Neutrophil (primary cell): ENCODE data around the gene MRPS12.

ENCODE experiments used
- H3K27ac ChIP-seq: fragments of 200-600 bp; sonication (generic); 2 replicates; pipeline ENCODE4 v1.5.1; 2016; ENCODE audit warnings: mild to moderate bottlenecking, moderate library complexity
- H3K27me3 ChIP-seq: fragments of 200-600 bp; sonication (generic); 2 replicates; pipeline ENCODE4 v1.6.0; 2016; ENCODE audit warnings: mild to moderate bottlenecking
- H3K36me3 ChIP-seq: fragments of 200-600 bp; sonication (generic); 2 replicates; pipeline ENCODE4 v1.5.1; 2017
- H3K4me1 ChIP-seq, 2 experiments: fragments of 200-600 bp in 1 of 2; sonication (generic) in 1 of 2; 1 replicate in 1 of 2; 2 replicates in 1 of 2; pipeline versions ENCODE4 v1.5.1 to v1.6.1; 2013 to 2016; ENCODE audit warnings: low read depth in 1 of 2, low read length in 1 of 2, mild to moderate bottlenecking in 1 of 2, moderate library complexity in 1 of 2; ENCODE audit not compliant: control insufficient read depth in 1 of 2, insufficient read depth in 1 of 2
- H3K4me3 ChIP-seq, 2 experiments: fragments of 200-600 bp in 1 of 2; sonication (generic) in 1 of 2; 1 replicate in 1 of 2; 2 replicates in 1 of 2; pipeline ENCODE4 v1.5.1; 2013 to 2016; ENCODE audit warnings: low read depth in 1 of 2, low read length in 1 of 2, mild to moderate bottlenecking in 1 of 2, moderate library complexity in 1 of 2
- H3K9me3 ChIP-seq: fragments of 200-600 bp; sonication (generic); 2 replicates; pipeline ENCODE4 v1.5.1; 2016
- CTCF ChIP-seq: fragments of 200-600 bp; sonication (generic); IDR thresholded peaks from 2 replicates; pipeline ENCODE4 v1.5.1; 2016; ENCODE audit warnings: antibody characterized with exemption

MRPS12 gene

GRCh38 chr19:38911388-38912001 lies 19.2 kb upstream of the MRPS12 start:
- H3K36me3 ChIP-seq = peaks cover 29% of the 10 kb centered on the region
- no peak overlapping the region for H3K4me3 ChIP-seq

GRCh38 chr19:38912600-38913514 lies 17.9 kb upstream of the MRPS12 start:
- H3K36me3 ChIP-seq = peaks cover 16% of the 10 kb centered on the region
- TF ChIP-seq CTCF = no peak
- H3K4me3 ChIP-seq = no peak overlapping the region
- no peaks in the 10 kb centered on the region for H3K4me1 ChIP-seq
- no peak overlapping the region for H3K27ac ChIP-seq
- peaks cover 11% of the 10 kb centered on the region for H3K27me3 ChIP-seq
- no peaks in the 10 kb centered on the region for H3K9me3 ChIP-seq

More at GRCh38 chr19:38911388-38912001, 19.2 kb upstream of the MRPS12 start:
- H3K27ac ChIP-seq = no peak overlapping the region
- TF ChIP-seq CTCF = no peak
- peaks cover 11% of the 10 kb centered on the region for H3K27me3 ChIP-seq
- H3K4me1 ChIP-seq = no peaks in the 10 kb centered on the region
- no peaks in the 10 kb centered on the region for H3K9me3 ChIP-seq

DNA sequence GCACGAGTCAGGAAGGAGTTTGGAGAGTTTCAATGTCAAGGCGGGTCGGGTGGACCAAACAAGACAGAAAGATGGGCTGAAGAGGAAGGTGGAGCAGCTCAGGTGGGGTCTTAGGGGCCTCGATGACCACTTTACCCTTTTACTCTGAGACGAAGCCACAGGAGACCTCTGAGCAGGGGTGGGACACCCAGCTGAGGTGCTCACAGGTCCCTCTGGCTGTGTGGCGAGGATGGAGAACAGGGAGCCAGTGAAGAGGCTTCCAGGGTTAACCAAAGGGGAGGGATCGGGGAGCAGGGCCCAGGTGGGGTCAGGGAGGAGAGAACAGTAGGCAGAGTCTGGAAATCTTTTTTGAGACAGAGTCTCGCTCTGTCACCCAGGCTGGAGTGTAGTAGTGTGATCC lies 16.8 kb upstream of the MRPS12 start:
- H3K27me3 ChIP-seq = peaks cover 11% of the 10 kb centered on the region
- H3K4me1 ChIP-seq = no peaks in the 10 kb centered on the region
- no peak overlapping the region for H3K27ac ChIP-seq
- no peaks in the 10 kb centered on the region for H3K9me3 ChIP-seq
- no peak for TF ChIP-seq CTCF
- no peak overlapping the region for H3K4me3 ChIP-seq
- H3K36me3 ChIP-seq = peaks cover 5% of the 10 kb centered on the region

DNA sequence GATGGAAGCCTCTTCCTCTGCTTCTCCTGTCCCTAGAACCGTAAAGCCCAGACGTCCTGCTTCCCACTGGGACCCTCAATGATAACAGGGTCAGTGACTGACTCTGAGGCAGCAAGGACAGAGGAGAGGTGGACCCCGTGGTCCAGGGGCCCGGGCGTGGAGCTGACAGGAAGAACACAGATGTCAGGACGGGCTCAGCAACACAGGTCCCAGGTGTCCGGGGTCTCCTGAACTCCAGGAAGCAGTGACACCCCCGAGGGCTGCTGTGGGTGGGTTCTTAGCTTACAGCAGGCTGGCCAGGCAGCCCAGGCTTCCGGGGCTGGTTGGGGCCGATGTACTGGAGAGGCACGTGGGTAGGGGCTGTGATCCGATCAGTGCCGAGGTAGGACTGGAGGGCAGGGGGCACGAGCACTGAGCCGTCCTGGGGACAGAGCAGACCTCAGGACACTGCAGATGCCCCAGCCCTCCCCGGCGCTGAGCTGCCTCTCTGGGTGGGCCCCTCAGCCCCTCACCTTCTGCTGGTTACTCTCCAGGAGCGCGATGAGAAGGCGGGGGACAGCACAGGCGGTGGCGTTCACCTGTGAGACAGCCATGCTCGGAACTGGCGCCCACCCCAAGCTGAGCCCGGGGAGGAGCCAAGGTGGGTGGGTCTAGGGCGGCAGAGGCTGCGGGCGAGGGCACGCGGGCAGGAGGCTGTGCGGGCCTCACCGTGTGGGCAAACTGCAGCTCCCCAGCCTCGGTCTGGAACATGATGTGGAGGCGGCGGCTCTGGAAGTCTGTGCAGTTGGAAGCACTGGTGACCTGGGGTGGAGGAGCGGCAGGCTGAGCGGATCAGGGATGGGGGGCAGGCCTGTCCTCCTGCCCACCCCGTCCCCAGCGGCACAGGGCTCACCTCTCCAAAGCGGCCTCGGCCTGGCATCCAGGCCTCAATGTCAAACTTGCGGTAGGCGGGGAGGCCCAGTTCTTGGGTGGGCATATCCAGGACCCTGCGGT lies 15.1 kb upstream of the MRPS12 start:
- Histone ChIP-seq H3K27me3 (peaks cover 11% of the 10 kb centered on the region), H3K4me3 (no peak overlapping the region), H3K4me1 (no peaks in the 10 kb centered on the region), H3K9me3 (no peaks in the 10 kb centered on the region), H3K36me3 (no peaks in the 10 kb centered on the region), H3K27ac (no peak overlapping the region)
- no peak for TF ChIP-seq CTCF

DNA sequence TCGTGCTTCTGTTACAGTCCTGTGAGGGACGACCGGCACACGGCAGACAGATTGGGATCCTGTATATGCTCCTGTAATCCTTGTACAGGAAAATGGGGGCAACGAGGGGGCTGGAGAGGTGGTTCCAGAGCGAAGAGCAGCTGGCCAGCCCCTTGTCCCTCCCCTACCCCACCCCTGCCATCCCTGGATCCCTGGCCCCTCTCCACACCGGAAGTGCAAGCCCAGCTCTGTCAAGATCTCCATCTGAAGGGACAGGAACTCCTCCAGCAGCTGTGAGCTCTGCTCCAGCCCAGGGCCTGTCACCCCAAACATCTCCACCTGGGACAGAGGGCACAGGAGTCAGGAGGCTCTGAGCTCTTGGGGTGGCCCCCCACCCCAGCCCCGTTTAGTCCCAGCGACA lies 13.2 kb upstream of the MRPS12 start:
- H3K36me3 ChIP-seq = no peaks in the 10 kb centered on the region
- TF ChIP-seq CTCF = no peak

More for the DNA sequence above, 13.2 kb upstream of the MRPS12 start:
- Histone ChIP-seq H3K4me3 (no peak overlapping the region), H3K9me3 (no peaks in the 10 kb centered on the region), H3K27ac (no peak overlapping the region), H3K27me3 (peaks cover under 1% of the 10 kb centered on the region), H3K4me1 (no peaks in the 10 kb centered on the region)
